Fibroblast of mammary gland (primary cell): Measurements from ENCODE around the gene SLC25A36.
"Not testable (repeated sequence)": the region's sequence is repeated elsewhere in the genome, so short reads cannot be mapped to it uniquely, and the experiment has no call there.

ENCODE experiments used
- DNase-seq: peaks from one replicate; pipeline ENCODE4 v3.0.0-alpha.2; 2010; ENCODE audit warnings: low read depth
- H3K4me3 ChIP-seq: 2 replicates; pipeline ENCODE4 v1.5.1; 2011; ENCODE audit warnings: low read depth, mild to moderate bottlenecking, low read length, moderate library complexity; ENCODE audit not compliant: control insufficient read depth
- CTCF ChIP-seq: conservative IDR thresholded peaks from 2 replicates; pipeline ENCODE4 v1.5.1; 2011; ENCODE audit warnings: low read depth, low read length, inconsistent platforms; ENCODE audit not compliant: control insufficient read depth, insufficient read depth

The SLC25A36 gene

GRCh38 chr3:141009496-141009895 is 67.9 kb downstream of the SLC25A36 start:
- TF ChIP-seq CTCF = no peak
- H3K4me3 ChIP-seq = no peak overlapping the region
- no peak for DNase-seq

GRCh38 chr3:141011232-141011996 is 69.8 kb downstream of the SLC25A36 start:
- peak; percentile 89 for TF ChIP-seq CTCF
- peak; percentile 59 for DNase-seq
- no peak overlapping the region for H3K4me3 ChIP-seq

- H3K4me3 ChIP-seq = no peak overlapping the region
- no peak for DNase-seq
- TF ChIP-seq CTCF = no peak
Measured at GRCh38 chr3:141011997-141012262, 70.3 kb downstream of the SLC25A36 start.

GRCh38 chr3:141012571-141012970 is 70.9 kb downstream of the SLC25A36 start:
- no peak for TF ChIP-seq CTCF
- H3K4me3 ChIP-seq = no peak overlapping the region
- DNase-seq = no peak

GRCh38 chr3:141015481-141015880 is 73.8 kb downstream of the SLC25A36 start:
- DNase-seq = no peak
- no peak overlapping the region for H3K4me3 ChIP-seq
- no peak for TF ChIP-seq CTCF

GRCh38 chr3:141017366-141018322 is 76.0 kb downstream of the SLC25A36 start:
- H3K4me3 ChIP-seq = not testable (repeated sequence)

GRCh38 chr3:141019244-141019643 is 77.6 kb downstream of the SLC25A36 start:
- no peak for DNase-seq
- H3K4me3 ChIP-seq = no peak overlapping the region
- TF ChIP-seq CTCF = no peak

More at GRCh38 chr3:141017366-141018322, 76.0 kb downstream of the SLC25A36 start:
- not testable (repeated sequence) for DNase-seq
